Parathyroid adenoma (tissue), 2 donors: ENCODE data around the gene SPTBN5.

Source experiments
- H2AFZ ChIP-seq: fragments of 300-600 bp; sonication (generic); one replicate; pipeline ENCODE4 v1.7.0; 2017; ENCODE audit warnings: antibody characterized with exemption, mild to moderate bottlenecking
- H3K27ac ChIP-seq: fragments of 300-600 bp; sonication (generic); one replicate; pipeline ENCODE4 v1.7.0; 2017
- H3K27me3 ChIP-seq: fragments of 300-600 bp; sonication (generic); one replicate; pipeline ENCODE4 v1.7.0; 2017; ENCODE audit warnings: low read length; ENCODE audit not compliant: control insufficient read depth, insufficient read depth
- H3K36me3 ChIP-seq: fragments of 300-600 bp; sonication (generic); one replicate; pipeline ENCODE4 v1.7.0; 2017; ENCODE audit warnings: low read length; ENCODE audit not compliant: control insufficient read depth, insufficient read depth
- H3K4me1 ChIP-seq: fragments of 300-600 bp; sonication (generic); one replicate; pipeline ENCODE4 v1.7.0; 2017; ENCODE audit warnings: control low read depth
- H3K4me2 ChIP-seq: fragments of 300-600 bp; sonication (generic); one replicate; pipeline ENCODE4 v1.7.0; 2017; ENCODE audit warnings: low read length
- H3K4me3 ChIP-seq: fragments of 300-600 bp; sonication (generic); one replicate; pipeline ENCODE4 v1.7.0; 2017; ENCODE audit warnings: low read depth, low read length
- H3K79me2 ChIP-seq: fragments of 300-600 bp; sonication (generic); one replicate; pipeline ENCODE4 v1.7.0; 2017; ENCODE audit warnings: control low read depth
- H3K9ac ChIP-seq: fragments of 300-600 bp; sonication (generic); one replicate; pipeline ENCODE4 v1.7.0; 2017; ENCODE audit warnings: mild to moderate bottlenecking
- H3K9me3 ChIP-seq: fragments of 300-600 bp; sonication (generic); one replicate; pipeline ENCODE4 v1.7.0; 2017; ENCODE audit warnings: low read length; ENCODE audit not compliant: control insufficient read depth
- CTCF ChIP-seq: fragments of 300-600 bp; sonication (generic); IDR thresholded peaks from one replicate; pipeline ENCODE4 v1.7.0; 2017; ENCODE audit warnings: antibody characterized with exemption, mild to moderate bottlenecking
- donor health status: primary hyperparathyroidism.

Gene SPTBN5

GRCh38 chr15:41804361-41804760, 89.5 kb downstream of the SPTBN5 start:
- TF ChIP-seq CTCF = no peak
- Histone ChIP-seq H3K9me3 (no peaks in the 10 kb centered on the region), H2AFZ (no peak overlapping the region), H3K9ac (no peak overlapping the region), H3K27ac (no peak overlapping the region), H3K4me3 (no peak overlapping the region), H3K27me3 (no peaks in the 10 kb centered on the region), H3K4me1 (no peaks in the 10 kb centered on the region), H3K79me2 (no peaks in the 10 kb centered on the region), H3K36me3 (no peaks in the 10 kb centered on the region), H3K4me2 (no peak overlapping the region)

DNA sequence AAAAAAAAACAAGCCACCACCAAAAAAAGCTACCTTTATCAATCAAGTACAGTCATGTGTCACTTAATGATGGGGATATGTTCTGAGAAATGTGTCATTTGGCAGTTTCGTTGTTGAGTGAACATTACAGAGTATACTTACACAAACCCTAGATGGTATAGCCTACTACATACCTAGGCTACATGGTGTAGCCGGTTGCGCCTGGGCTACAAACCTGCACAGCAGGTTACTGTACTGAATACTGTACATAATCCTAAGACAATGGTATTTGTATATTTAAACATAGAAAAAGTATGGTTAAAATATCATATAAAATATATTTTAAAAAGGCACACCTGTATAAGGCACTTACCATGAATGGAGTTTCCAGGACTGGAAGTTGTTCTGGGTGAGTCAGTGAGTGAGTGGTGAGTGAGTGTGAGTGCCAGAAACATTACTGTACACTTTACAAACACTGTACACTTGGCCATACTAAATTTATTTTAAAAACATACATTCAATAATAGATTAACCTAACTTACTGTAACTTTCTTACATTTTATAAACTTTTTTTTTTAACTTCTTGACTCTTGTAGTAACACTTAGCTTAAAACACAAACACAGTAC, 91.9 kb downstream of the SPTBN5 start:
- H3K4me3 ChIP-seq = no peak overlapping the region
- H3K4me1 ChIP-seq = no peaks in the 10 kb centered on the region
- H3K4me2 ChIP-seq = no peak overlapping the region
- no peak overlapping the region for H3K27ac ChIP-seq
- no peaks in the 10 kb centered on the region for H3K36me3 ChIP-seq
- H3K79me2 ChIP-seq = no peaks in the 10 kb centered on the region
- TF ChIP-seq CTCF = no peak
- H3K9ac ChIP-seq = no peak overlapping the region
- no peaks in the 10 kb centered on the region for H3K9me3 ChIP-seq
- H2AFZ ChIP-seq = no peak overlapping the region
- no peaks in the 10 kb centered on the region for H3K27me3 ChIP-seq

GRCh38 chr15:41801185-41801584, 92.7 kb downstream of the SPTBN5 start:
- Histone ChIP-seq H3K79me2 (no peaks in the 10 kb centered on the region), H3K4me3 (no peak overlapping the region), H3K27ac (no peak overlapping the region), H3K36me3 (no peaks in the 10 kb centered on the region), H3K4me1 (no peaks in the 10 kb centered on the region), H3K9ac (no peak overlapping the region), H3K4me2 (no peak overlapping the region), H2AFZ (no peak overlapping the region), H3K27me3 (no peaks in the 10 kb centered on the region), H3K9me3 (no peaks in the 10 kb centered on the region)
- TF ChIP-seq CTCF = no peak

- no peak overlapping the region for H3K9ac ChIP-seq
- H3K4me1 ChIP-seq = no peaks in the 10 kb centered on the region
- H3K27ac ChIP-seq = no peak overlapping the region
These were observed 94.4 kb downstream of the SPTBN5 start for GRCh38 chr15:41799488-41799805.

More at GRCh38 chr15:41799488-41799805, 94.4 kb downstream of the SPTBN5 start:
- Histone ChIP-seq H3K79me2 (no peaks in the 10 kb centered on the region), H3K36me3 (no peaks in the 10 kb centered on the region), H2AFZ (no peak overlapping the region), H3K4me2 (no peak overlapping the region), H3K4me3 (no peak overlapping the region), H3K27me3 (no peaks in the 10 kb centered on the region), H3K9me3 (no peaks in the 10 kb centered on the region)
- TF ChIP-seq CTCF = no peak
